ENCODE measurements around the gene KCNQ2.

DNA sequence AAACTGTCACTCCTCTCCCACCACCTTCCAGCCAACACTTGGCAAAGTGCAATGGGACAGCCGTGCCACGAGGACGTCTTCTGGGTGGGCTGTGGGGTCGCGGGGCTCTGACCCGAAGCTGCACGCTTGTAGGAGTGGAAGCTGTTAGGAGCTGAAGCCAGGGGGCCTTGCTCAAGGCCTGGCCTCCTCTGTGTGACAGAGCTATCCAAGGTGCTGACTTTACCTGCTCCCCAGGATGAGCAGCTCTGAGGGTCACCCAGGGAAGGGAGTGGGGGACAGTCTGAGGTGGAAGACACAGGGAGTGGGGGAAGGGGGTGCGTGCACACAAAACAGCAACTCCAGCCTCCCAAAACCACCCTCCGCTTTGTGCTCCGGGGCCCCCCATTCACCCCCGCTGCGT is 93.8 kb downstream of the KCNQ2 start:
- TF ChIP-seq POLR2AphosphoS5 (IDR thresholded peaks at IDR 0.05): no peak
- no peak for TF ChIP-seq POLR2A (IDR thresholded peaks at IDR 0.05)
- TF ChIP-seq, protein P1, sequence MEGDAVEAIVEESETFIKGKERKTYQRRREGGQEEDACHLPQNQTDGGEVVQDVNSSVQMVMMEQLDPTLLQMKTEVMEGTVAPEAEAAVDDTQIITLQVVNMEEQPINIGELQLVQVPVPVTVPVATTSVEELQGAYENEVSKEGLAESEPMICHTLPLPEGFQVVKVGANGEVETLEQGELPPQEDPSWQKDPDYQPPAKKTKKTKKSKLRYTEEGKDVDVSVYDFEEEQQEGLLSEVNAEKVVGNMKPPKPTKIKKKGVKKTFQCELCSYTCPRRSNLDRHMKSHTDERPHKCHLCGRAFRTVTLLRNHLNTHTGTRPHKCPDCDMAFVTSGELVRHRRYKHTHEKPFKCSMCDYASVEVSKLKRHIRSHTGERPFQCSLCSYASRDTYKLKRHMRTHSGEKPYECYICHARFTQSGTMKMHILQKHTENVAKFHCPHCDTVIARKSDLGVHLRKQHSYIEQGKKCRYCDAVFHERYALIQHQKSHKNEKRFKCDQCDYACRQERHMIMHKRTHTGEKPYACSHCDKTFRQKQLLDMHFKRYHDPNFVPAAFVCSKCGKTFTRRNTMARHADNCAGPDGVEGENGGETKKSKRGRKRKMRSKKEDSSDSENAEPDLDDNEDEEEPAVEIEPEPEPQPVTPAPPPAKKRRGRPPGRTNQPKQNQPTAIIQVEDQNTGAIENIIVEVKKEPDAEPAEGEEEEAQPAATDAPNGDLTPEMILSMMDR (IDR thresholded peaks at IDR 0.05): no peak

All from stomach (tissue), 4 donors.